Natural killer cell (primary cell): ENCODE data around the gene SELENOI. TPM values are rescaled to one million over a fixed set of nuclear protein-coding genes. Genes with fewer than 3 reads are reported as not detected.

Experiments used
- ATAC-seq, 3 donors: fragments of 150-1000 bp in 2 of 3; fragments of 200-7000 bp in 1 of 3; cut with Tn5 transposase; 1 replicate in 1 of 3; 2 replicates in 2 of 3; pipeline ENCODE4 v1.10.0; 2021; ENCODE audit warnings: mild to moderate bottlenecking in 2 of 3, moderate library complexity in 2 of 3
- DNase-seq, 2 donors: peaks; one replicate each; pipeline versions ENCODE4 v3.0.0 to v3.0.0-alpha.2; 2013 to 2021; ENCODE audit warnings: mixed read lengths in 1 of 2
- H3K27ac ChIP-seq: one replicate; pipeline ENCODE4 v1.5.1; 2013; ENCODE audit warnings: mild to moderate bottlenecking, low read length
- H3K27me3 ChIP-seq: one replicate; pipeline ENCODE4 v1.6.1; 2013; ENCODE audit warnings: low read length; ENCODE audit not compliant: control insufficient read depth, insufficient read depth
- H3K36me3 ChIP-seq: one replicate; pipeline ENCODE4 v1.6.1; 2013; ENCODE audit warnings: low read length; ENCODE audit not compliant: control insufficient read depth, insufficient read depth
- H3K4me1 ChIP-seq: one replicate; pipeline ENCODE4 v1.6.1; 2013; ENCODE audit warnings: low read length; ENCODE audit not compliant: control insufficient read depth, insufficient read depth
- H3K4me3 ChIP-seq: one replicate; pipeline ENCODE4 v1.5.1; 2013; ENCODE audit warnings: low read length
- H3K9me3 ChIP-seq: one replicate; pipeline ENCODE4 v1.6.1; 2013; ENCODE audit warnings: low read length; ENCODE audit not compliant: control insufficient read depth, insufficient read depth
- H3K27ac Mint-ChIP-seq, 2 donors: one replicate each; pipeline ENCODE4 v1.8.0; 2022; ENCODE audit warnings: mild to moderate bottlenecking in 2 of 2, mixed read lengths in 2 of 2, moderate library complexity in 1 of 2
- H3K27me3 Mint-ChIP-seq, 2 donors: one replicate each; pipeline ENCODE4 v1.8.0; 2022; ENCODE audit warnings: low read depth in 2 of 2, mixed read lengths in 2 of 2
- H3K36me3 Mint-ChIP-seq: one replicate; pipeline ENCODE4 v1.8.0; 2022; ENCODE audit warnings: mixed read lengths
- H3K4me1 Mint-ChIP-seq, 2 donors: one replicate each; pipeline ENCODE4 v1.8.0; 2022; ENCODE audit warnings: mixed read lengths in 2 of 2
- H3K4me3 Mint-ChIP-seq: one replicate; pipeline ENCODE4 v1.8.0; 2022; ENCODE audit warnings: mild to moderate bottlenecking, moderate library complexity, mixed read lengths
- H3K9me3 Mint-ChIP-seq, 2 donors: one replicate each; pipeline ENCODE4 v1.8.0; 2022; ENCODE audit warnings: mixed read lengths in 2 of 2
- WGBS: methylation state at CpG from one replicate; pipeline ENCODE4 v1.1.7; 2013; ENCODE audit warnings: missing lambda C conversion rate; ENCODE audit not compliant: insufficient coverage; 5-methylcytosine and 5-hydroxymethylcytosine counted together
- intact Hi-C: fragments of 100-400 bp; cut with micrococcal nuclease; formaldehyde crosslinking; loops from one replicate; pipeline ENCODE4 v1.14.2; 2022
- total RNA-seq, 4 donors: library from RNA; stranded (reverse); fragments of 120-200 nt in 1 of 4; gene quantifications; one replicate each; pipeline versions ENCODE4 v1.2.3 to v1.2.4, GENCODE V29; 2013 to 2022
- TF ChIP-seq, protein P1 (sequence below): fragments of 200-600 bp; IDR thresholded peaks from one replicate; pipeline ENCODE4 v1.8.0; 2022; ENCODE audit warnings: antibody characterized with exemption

Gene SELENOI
- total RNA-seq, 3 donors from 2014 or later (not counting 1 experiment from before 2014, with no cell fraction given): 28.1 to 47.6 (median 36.4) TPM

DNA sequence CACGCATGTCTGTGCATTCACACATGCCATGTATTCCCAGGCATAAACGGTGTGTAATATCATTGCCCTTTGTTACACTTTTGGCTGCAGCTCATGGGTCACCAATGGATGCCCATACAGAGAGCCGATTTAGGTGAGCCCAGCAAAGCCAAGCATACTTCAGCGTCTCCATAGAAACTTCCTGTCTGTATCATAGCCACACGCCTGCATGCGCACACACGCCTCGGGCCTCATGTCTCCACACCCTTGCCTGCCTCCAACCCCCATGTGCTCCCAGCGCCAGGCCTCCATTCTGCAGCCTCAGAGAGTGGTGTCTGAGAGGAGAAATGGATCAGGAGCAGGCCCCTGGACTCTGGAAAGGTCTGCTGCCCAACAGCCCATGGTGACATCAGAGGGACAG, 33.5 kb upstream of the SELENOI start:
- no peaks in the 10 kb centered on the region for H3K9me3 Mint-ChIP-seq
- no peaks in the 10 kb centered on the region for H3K36me3 Mint-ChIP-seq
- 89% methylated on average over 9 of the region's 9 CpGs for WGBS
- H3K27me3 Mint-ChIP-seq: no peaks in the 10 kb centered on the region
- DNase-seq (no peak), ATAC-seq (no peak)
- H3K27ac ChIP-seq: no peak overlapping the region
- H3K27ac Mint-ChIP-seq: no peak overlapping the region
- H3K4me3 Mint-ChIP-seq: no peak overlapping the region
- no peaks in the 10 kb centered on the region for H3K4me1 ChIP-seq
- intact Hi-C loops: no loop called here
- H3K9me3 ChIP-seq: no peaks in the 10 kb centered on the region
- no peaks in the 10 kb centered on the region for H3K4me1 Mint-ChIP-seq
- H3K27me3 ChIP-seq: no peaks in the 10 kb centered on the region
- TF ChIP-seq, protein P1, sequence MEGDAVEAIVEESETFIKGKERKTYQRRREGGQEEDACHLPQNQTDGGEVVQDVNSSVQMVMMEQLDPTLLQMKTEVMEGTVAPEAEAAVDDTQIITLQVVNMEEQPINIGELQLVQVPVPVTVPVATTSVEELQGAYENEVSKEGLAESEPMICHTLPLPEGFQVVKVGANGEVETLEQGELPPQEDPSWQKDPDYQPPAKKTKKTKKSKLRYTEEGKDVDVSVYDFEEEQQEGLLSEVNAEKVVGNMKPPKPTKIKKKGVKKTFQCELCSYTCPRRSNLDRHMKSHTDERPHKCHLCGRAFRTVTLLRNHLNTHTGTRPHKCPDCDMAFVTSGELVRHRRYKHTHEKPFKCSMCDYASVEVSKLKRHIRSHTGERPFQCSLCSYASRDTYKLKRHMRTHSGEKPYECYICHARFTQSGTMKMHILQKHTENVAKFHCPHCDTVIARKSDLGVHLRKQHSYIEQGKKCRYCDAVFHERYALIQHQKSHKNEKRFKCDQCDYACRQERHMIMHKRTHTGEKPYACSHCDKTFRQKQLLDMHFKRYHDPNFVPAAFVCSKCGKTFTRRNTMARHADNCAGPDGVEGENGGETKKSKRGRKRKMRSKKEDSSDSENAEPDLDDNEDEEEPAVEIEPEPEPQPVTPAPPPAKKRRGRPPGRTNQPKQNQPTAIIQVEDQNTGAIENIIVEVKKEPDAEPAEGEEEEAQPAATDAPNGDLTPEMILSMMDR: no peak
- H3K36me3 ChIP-seq: no peaks in the 10 kb centered on the region
- no peak overlapping the region for H3K4me3 ChIP-seq

DNA sequence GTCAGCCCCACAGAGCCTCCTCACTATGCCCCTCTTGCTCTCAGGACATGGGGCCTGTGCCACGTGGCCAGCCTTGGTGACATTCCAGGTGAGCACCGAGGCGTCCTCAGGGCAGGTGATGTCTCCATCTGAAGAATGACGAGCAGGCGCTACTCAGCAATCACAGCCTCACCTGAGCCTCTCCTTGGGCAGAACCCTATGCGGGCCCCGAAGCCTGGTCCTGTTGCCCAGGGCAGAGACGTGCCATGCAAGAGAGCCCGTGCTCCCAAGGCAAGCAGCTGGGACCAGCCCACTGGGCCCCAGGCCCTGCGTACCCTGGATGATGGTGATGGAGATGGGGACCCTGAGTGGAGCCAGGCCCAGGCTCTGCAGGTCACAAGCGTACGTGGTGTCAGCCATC, 32.5 kb upstream of the SELENOI start:
- no peaks in the 10 kb centered on the region for H3K27me3 Mint-ChIP-seq
- no peaks in the 10 kb centered on the region for H3K9me3 Mint-ChIP-seq
- H3K36me3 Mint-ChIP-seq: no peaks in the 10 kb centered on the region
- intact Hi-C loops: no loop called here
- Histone ChIP-seq H3K9me3 (no peaks in the 10 kb centered on the region), H3K4me1 (no peaks in the 10 kb centered on the region), H3K4me3 (no peak overlapping the region), H3K27ac (no peak overlapping the region), H3K27me3 (no peaks in the 10 kb centered on the region), H3K36me3 (no peaks in the 10 kb centered on the region)
- WGBS: 89% methylated on average over 12 of the region's 12 CpGs
- DNase-seq: no peak
- TF ChIP-seq, protein P1: no peak
- no peak overlapping the region for H3K4me3 Mint-ChIP-seq
- ATAC-seq: no peak
- H3K4me1 Mint-ChIP-seq: no peaks in the 10 kb centered on the region
- H3K27ac Mint-ChIP-seq: no peak overlapping the region

DNA sequence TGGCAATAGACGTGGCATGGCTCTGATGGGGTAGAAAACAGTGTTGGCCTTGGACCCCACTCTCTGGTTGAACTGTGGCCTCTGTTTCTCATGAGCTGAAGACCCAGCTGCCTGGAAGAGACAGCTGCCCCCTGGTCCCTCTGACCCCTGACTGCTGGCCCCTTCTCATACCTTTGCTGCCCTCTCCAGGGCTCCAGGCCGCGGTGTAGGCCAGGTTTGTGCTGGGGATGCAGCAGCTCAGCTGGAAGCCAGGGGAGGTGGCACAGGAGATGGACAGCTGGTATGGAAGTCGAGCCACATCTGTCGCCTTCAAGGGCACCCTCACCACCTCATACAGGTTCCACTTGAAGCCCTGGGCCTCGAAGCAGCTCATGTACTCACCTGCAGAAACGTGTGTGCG, 31.7 kb upstream of the SELENOI start:
- Histone ChIP-seq H3K9me3 (no peaks in the 10 kb centered on the region), H3K36me3 (no peaks in the 10 kb centered on the region), H3K4me3 (no peak overlapping the region), H3K27me3 (no peaks in the 10 kb centered on the region), H3K4me1 (no peaks in the 10 kb centered on the region), H3K27ac (no peak overlapping the region)
- Mint-ChIP-seq H3K27me3 (no peaks in the 10 kb centered on the region), H3K36me3 (no peaks in the 10 kb centered on the region), H3K27ac (no peak overlapping the region), H3K4me1 (no peaks in the 10 kb centered on the region), H3K4me3 (no peak overlapping the region), H3K9me3 (no peaks in the 10 kb centered on the region)
- 80% methylated on average over 8 of the region's 8 CpGs for WGBS
- intact Hi-C loops: no loop called here
- TF ChIP-seq, protein P1: no peak
- ATAC-seq: no peak
- no peak for DNase-seq

DNA sequence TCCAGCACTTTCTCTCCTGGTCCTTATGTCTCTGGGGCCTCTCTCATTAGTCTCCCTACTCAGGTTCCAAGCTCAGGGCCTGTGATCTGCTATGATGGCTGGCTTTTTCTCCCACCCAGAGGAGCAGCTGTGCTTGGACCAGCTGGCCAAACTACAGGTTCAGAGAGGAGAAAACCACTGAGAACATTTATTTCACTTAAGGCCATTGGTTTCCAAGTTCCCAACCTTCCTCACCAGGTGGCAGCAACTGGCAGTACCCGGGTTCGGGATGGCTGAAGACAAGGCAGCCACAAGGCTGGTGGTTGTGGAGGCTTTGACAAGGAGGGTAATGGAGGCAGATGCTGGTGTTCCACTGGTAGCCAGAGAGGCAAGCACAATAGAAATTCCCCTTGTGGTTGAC, 29.9 kb upstream of the SELENOI start:
- intact Hi-C loops: no loop called here
- no peak overlapping the region for H3K27ac Mint-ChIP-seq
- H3K36me3 Mint-ChIP-seq: no peaks in the 10 kb centered on the region

More for the DNA sequence above, 29.9 kb upstream of the SELENOI start:
- Histone ChIP-seq H3K27ac (no peak overlapping the region), H3K27me3 (no peaks in the 10 kb centered on the region), H3K4me3 (no peak overlapping the region), H3K9me3 (no peaks in the 10 kb centered on the region), H3K4me1 (no peaks in the 10 kb centered on the region), H3K36me3 (no peaks in the 10 kb centered on the region)
- no peak for DNase-seq
- no peaks in the 10 kb centered on the region for H3K4me1 Mint-ChIP-seq
- 69% methylated on average over 2 of the region's 2 CpGs for WGBS
- H3K9me3 Mint-ChIP-seq: no peaks in the 10 kb centered on the region
- H3K4me3 Mint-ChIP-seq: no peak overlapping the region
- TF ChIP-seq, protein P1: no peak
- ATAC-seq: no peak
- no peaks in the 10 kb centered on the region for H3K27me3 Mint-ChIP-seq
